Left lung (tissue), 10 donors: Measurements from ENCODE around the gene STAG3. TPM values are rescaled to one million over a fixed set of nuclear protein-coding genes. Genes with fewer than 3 reads are reported as not detected.
A peak's percentile ranks its signal among the peaks of the same experiment; 100 is the strongest.

Source experiments
- ATAC-seq: fragments of 200-7000 bp; cut with Tn5 transposase; one replicate; pipeline ENCODE4 v1.9.1; 2020; ENCODE audit warnings: moderate library complexity
- DNase-seq, 4 donors: peaks; one replicate each; pipeline ENCODE4 v3.0.0-alpha.2; 2013 to 2020
- H3K27ac ChIP-seq, 2 donors: fragments of 200-600 bp; sonication (generic) in 1 of 2; one replicate each; pipeline versions ENCODE4 v1.5.0 to v1.8.0; 2020 to 2021
- H3K27me3 ChIP-seq, 2 donors: fragments of 200-600 bp; sonication (generic) in 1 of 2; one replicate each; pipeline versions ENCODE4 v1.5.0 to v1.8.0; 2020 to 2021
- H3K36me3 ChIP-seq, 2 donors: fragments of 200-600 bp; sonication (generic) in 1 of 2; one replicate each; pipeline versions ENCODE4 v1.5.0 to v1.8.0; 2020 to 2021
- H3K4me1 ChIP-seq, 2 donors: fragments of 200-600 bp; one replicate each; pipeline ENCODE4 v1.8.0; 2021
- H3K4me3 ChIP-seq, 2 donors: fragments of 200-600 bp; sonication (generic) in 1 of 2; one replicate each; pipeline versions ENCODE4 v1.5.0 to v1.8.0; 2020 to 2021; ENCODE audit warnings: mild to moderate bottlenecking in 1 of 2
- H3K9me3 ChIP-seq, 2 donors: fragments of 200-600 bp; sonication (generic) in 1 of 2; one replicate each; pipeline versions ENCODE4 v1.5.0 to v1.8.0; 2020 to 2021
- intact Hi-C, 2 donors: fragments of 100-400 bp; cut with DNase I; formaldehyde crosslinking; loops; one replicate each; pipeline versions ENCODE4 v1.11.2 to v1.14.2; 2022
- polyA plus RNA-seq, 6 donors: library from polyadenylated mRNA; unstranded; fragments of 120-200 nt; gene quantifications; one replicate each; pipeline ENCODE4 v1.2.1, GENCODE V29; 2013; ENCODE audit not compliant: insufficient read length in 6 of 6
- total RNA-seq, 2 donors: library from RNA; stranded (reverse); fragmentation: NEBNext Ultra II Directional; extraction: Animal tissue kit (Norgen Biotek cat#: 25700); gene quantifications; one replicate each; pipeline ENCODE4 v1.2.1, GENCODE V29; 2021
- TF ChIP-seq, protein P1 (sequence below), 2 donors: fragments of 200-600 bp; sonication (generic) in 1 of 2; IDR thresholded peaks; one replicate each; pipeline versions ENCODE4 v1.5.0 to v1.8.0; 2021; ENCODE audit warnings: antibody characterized with exemption in 2 of 2
- donor health status: DM: no; HTN: yes; CAD: no.
- donor health status: DM: no; HTN: no; CAD: no.

The STAG3 gene
- total and polyA plus RNA-seq, 8 donors = 0.96 to 27.3 (median 22.4) TPM

DNA sequence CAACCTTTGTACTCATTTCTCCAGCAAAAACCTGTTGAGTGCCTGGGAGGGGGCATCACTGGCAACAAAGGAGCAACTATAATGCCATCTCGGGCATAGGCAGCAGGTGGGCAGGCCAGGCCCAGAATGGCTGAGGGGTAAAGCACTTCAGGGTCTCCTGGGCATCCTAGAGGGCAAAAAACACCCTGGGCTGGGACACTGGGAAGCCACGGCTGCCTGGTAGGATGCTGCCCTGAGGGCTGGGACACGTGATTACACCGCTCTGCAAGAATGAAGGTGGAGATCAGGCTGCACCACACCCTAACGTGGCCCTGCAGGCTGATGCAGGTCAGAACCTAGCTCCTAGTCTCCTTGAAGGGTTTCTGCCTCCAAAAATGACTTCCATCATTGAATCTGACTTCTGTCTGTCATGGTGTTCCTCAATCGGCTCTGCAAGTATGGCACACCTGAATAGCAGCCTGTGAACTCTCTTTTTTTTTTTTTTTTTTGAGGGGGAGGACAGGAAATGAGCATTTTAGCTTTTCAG is 14.6 kb upstream of the STAG3 start:
- Histone ChIP-seq H3K4me1 (peaks cover 7 to 22% of the 10 kb centered on the region in 2 donors), H3K36me3 (no peaks in the 10 kb centered on the region), H3K4me3 (no peak overlapping the region), H3K9me3 (no peaks in the 10 kb centered on the region), H3K27ac (no peak overlapping the region), H3K27me3 (peaks cover 0 to 23% of the 10 kb centered on the region in 2 donors)
- DNase-seq = no peak
- intact Hi-C loops = no loop called here
- TF ChIP-seq, protein P1, sequence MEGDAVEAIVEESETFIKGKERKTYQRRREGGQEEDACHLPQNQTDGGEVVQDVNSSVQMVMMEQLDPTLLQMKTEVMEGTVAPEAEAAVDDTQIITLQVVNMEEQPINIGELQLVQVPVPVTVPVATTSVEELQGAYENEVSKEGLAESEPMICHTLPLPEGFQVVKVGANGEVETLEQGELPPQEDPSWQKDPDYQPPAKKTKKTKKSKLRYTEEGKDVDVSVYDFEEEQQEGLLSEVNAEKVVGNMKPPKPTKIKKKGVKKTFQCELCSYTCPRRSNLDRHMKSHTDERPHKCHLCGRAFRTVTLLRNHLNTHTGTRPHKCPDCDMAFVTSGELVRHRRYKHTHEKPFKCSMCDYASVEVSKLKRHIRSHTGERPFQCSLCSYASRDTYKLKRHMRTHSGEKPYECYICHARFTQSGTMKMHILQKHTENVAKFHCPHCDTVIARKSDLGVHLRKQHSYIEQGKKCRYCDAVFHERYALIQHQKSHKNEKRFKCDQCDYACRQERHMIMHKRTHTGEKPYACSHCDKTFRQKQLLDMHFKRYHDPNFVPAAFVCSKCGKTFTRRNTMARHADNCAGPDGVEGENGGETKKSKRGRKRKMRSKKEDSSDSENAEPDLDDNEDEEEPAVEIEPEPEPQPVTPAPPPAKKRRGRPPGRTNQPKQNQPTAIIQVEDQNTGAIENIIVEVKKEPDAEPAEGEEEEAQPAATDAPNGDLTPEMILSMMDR (IDR thresholded peaks at IDR 0.05) = no peak
- no peak for ATAC-seq

DNA sequence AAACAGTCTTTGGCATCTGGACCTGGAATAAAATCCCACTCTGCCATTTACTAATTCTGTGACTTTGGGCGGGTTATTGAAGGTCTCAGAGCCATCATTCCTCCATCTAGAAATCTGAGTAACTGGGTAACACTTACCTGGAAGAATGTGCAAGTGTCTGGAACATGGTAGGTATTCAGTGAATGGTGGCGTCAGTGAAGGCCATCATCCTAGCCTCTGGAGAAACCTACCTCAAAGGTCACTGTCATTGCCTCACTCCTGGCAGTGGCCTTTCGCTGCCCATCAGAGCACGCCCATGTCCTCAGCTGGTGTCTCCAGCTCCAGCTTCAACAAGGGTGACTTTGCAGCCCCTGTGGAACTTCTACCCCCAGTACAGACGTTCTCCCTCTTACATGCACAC is 13.8 kb upstream of the STAG3 start:
- Histone ChIP-seq H3K4me3 (no peak overlapping the region), H3K4me1 (peaks cover 5 to 28% of the 10 kb centered on the region in 2 donors), H3K27me3 (peaks cover 0 to 31% of the 10 kb centered on the region in 2 donors), H3K27ac (no peak overlapping the region), H3K9me3 (no peaks in the 10 kb centered on the region), H3K36me3 (no peaks in the 10 kb centered on the region)
- TF ChIP-seq, protein P1 (IDR thresholded peaks at IDR 0.05) = no peak
- ATAC-seq (no peak), DNase-seq (no peak)
- intact Hi-C loops = no loop called here

DNA sequence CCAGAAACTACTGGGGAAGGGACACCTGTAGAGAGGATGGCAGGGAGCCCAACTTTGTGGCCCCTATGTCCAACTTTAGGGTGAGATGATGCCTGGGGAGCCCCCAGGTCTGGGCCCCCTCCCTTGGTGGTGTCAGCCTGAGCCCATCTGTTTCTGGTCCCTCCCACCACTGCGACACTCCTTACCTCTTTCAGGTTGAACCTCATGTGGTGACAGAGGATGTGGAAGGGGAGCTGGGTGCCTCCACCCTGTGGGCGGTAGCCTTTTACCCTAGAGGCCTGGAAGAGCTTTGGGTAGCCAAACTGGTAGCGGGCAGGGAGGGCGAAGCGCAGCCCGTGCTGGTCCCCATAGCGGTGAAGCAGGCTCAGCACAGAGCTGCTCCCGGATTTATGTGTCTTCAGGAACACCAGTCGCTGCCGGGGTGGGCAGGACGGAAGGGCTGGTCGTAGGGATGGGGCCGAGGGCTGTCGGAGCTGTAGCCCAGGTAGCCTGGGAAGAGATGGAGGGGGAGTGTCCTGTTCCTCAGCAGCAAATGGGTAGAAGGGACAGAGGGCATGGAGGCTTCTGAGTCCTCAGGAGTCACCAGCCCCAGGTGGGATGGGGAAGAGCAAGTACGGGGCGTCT is 11.3 kb upstream of the STAG3 start:
- DNase-seq = no peak
- H3K4me3 ChIP-seq = peak overlapping the region in 1 of 2 donors; percentile 48
- peaks cover 5 to 56% of the 10 kb centered on the region in 2 donors for H3K27me3 ChIP-seq
- TF ChIP-seq, protein P1 (IDR thresholded peaks at IDR 0.05) = no peak
- no peak for ATAC-seq
- intact Hi-C loops = no loop called here
- H3K27ac ChIP-seq = no peak overlapping the region
- peaks cover 0 to 36% of the 10 kb centered on the region in 2 donors for H3K4me1 ChIP-seq
- H3K9me3 ChIP-seq = no peaks in the 10 kb centered on the region
- no peaks in the 10 kb centered on the region for H3K36me3 ChIP-seq

DNA sequence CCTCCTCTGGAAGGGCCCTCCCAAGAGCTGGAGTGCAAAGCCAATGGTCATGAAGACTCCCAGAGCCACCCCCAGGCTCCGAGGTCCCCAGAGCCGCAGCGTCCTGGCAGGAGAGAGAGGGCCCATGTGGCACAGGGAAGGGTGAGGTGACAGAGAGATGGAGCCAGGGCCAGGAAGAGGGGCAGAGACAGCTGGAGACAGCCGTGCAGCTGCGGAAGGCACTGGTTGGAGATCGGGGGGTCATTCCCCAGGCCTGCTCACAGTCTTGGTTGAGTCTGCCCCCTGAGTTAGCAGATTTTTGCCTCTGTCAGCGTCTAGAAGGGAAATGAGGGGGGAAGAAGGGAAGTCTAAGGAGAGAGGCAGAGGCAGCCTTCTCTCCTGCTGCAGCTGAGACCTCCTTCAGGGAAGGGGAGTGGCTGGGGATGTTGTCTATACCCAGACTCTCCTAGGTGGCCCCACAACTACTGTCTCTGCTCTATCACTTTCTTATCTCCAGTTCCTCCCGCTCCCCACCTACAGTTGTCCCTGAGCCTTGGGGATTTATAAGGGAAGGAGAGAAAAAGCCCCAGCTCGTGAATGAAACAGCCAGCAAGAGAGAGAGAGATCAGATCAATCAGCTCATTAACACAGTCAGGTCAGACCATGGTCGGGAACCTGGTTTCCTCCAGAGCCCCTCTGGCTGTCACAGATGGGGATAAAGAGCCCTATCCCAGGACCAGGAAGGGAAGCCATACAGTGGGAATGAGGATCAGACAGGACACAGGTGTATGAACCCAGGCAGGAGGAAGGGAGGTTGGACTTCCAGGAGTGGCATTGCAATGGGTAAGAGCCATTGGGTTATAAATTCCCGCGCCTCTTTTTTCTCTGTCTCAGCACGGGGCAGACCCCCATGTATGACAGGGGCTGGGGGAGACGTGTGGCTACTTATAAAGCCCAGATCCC is 10.5 kb upstream of the STAG3 start:
- ATAC-seq = peak; percentile 8
- Histone ChIP-seq H3K27ac (no peak overlapping the region), H3K4me1 (peaks cover 0 to 43% of the 10 kb centered on the region in 2 donors), H3K9me3 (no peaks in the 10 kb centered on the region), H3K27me3 (peaks cover 10 to 64% of the 10 kb centered on the region in 2 donors), H3K4me3 (peak overlapping the region in 1 of 2 donors; percentile 48), H3K36me3 (no peaks in the 10 kb centered on the region)
- TF ChIP-seq, protein P1 (IDR thresholded peaks at IDR 0.05) = no peak
- no peak for DNase-seq
- intact Hi-C loops = no loop called here

DNA sequence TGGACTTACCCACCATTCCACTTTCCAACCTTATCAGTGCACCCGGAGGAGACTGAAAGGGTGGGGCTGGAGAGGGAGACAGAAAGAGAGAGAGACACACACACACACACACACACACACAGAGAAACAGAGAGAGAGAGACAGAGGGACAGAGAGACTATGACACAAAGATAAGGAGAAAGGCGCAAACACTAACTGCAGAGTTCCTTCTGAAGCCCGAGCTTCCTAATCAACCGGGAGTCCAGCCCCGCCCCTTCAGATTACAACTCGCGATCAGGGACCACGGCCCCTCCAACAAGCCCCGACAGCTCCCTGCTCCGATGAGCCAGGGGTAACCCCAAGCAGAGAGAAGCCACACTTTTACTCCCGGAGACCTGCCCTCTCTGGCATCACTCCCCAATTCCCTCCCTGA is 9.8 kb upstream of the STAG3 start:
- Histone ChIP-seq H3K36me3 (no peaks in the 10 kb centered on the region), H3K27me3 (peaks cover 10 to 70% of the 10 kb centered on the region in 2 donors), H3K27ac (peak overlapping the region in 1 of 2 donors; percentile 66), H3K4me1 (peaks cover 0 to 43% of the 10 kb centered on the region in 2 donors), H3K4me3 (peak overlapping the region; percentile 33 to 48), H3K9me3 (no peaks in the 10 kb centered on the region)
- ATAC-seq (peak; percentile 21), DNase-seq (peak in 1 of 4 donors; percentile 43)
- TF ChIP-seq, protein P1 (IDR thresholded peaks at IDR 0.05) = no peak
- intact Hi-C loops = no loop called here
